PC-9 (cell line): Measurements from ENCODE around the gene AP1S2.

Experiments
- EZH2 ChIP-seq: fragments of 200-600 bp; sonication (generic); IDR thresholded peaks from 2 replicates; pipeline ENCODE4 v1.8.0; 2017; ENCODE audit warnings: antibody characterized with exemption, low read depth
- TF ChIP-seq, protein P1 (sequence below): fragments of 200-600 bp; sonication (generic); conservative IDR thresholded peaks from 2 replicates; pipeline ENCODE4 v1.6.1; 2017; ENCODE audit warnings: mixed run types, antibody characterized with exemption, mild to moderate bottlenecking, moderate library complexity

DNA sequence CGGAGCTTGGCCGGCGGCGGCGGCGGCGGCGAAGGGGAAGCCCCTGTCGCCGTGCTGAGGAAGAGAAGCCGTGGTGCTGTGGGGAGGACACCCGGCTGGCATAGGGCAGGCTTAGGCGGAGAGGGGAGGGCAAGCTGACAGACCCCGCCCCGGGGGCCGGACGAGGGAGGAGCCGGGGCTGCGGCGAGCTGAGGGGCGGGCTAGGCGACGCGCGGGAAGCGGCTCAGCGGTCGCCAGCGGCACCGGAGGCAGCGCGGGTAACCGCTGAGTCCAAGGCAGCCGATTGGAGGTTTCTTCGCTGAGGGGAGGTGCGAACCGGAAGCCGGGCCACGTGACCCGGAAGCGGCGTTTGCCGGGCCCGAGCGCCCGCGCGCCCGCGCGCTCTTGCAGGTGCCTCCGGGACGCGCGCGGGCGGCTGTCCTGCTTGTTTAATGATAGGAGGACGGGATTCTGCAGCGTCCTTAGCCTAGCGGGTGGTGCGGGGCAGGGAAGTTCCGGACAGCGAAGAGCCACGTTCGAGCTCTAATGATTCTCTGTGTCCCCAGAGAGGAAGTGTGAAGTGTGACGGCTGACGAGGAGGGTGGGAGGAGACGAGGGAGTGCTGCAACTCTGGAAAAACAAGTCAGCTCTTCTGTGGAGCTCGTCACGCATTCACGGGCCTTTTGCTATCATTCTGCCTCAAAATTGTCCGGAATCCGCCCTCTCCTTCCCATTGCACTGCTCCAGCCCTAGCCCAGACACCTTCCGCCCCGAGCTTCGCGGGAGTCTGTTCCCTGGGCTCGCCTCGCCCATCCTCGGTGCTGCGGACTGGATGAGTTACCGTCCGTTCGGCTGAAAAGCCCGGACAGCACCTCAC lies at the start of gene AP1S2:
- TF ChIP-seq, protein P1, sequence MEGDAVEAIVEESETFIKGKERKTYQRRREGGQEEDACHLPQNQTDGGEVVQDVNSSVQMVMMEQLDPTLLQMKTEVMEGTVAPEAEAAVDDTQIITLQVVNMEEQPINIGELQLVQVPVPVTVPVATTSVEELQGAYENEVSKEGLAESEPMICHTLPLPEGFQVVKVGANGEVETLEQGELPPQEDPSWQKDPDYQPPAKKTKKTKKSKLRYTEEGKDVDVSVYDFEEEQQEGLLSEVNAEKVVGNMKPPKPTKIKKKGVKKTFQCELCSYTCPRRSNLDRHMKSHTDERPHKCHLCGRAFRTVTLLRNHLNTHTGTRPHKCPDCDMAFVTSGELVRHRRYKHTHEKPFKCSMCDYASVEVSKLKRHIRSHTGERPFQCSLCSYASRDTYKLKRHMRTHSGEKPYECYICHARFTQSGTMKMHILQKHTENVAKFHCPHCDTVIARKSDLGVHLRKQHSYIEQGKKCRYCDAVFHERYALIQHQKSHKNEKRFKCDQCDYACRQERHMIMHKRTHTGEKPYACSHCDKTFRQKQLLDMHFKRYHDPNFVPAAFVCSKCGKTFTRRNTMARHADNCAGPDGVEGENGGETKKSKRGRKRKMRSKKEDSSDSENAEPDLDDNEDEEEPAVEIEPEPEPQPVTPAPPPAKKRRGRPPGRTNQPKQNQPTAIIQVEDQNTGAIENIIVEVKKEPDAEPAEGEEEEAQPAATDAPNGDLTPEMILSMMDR, result no peak
- TF ChIP-seq EZH2, result no peak
